DND-41 (cell line): ENCODE measurements around the gene SNX17.

Source experiments
- ATAC-seq: fragments of 200-7000 bp; cut with Tn5 transposase; 3 replicates; pipeline ENCODE4 v1.9.1; 2021; ENCODE audit warnings: low read depth; ENCODE audit not compliant: insufficient read depth
- DNase-seq: peaks from one replicate; pipeline ENCODE4 v3.0.0-alpha.2; 2020
- H2AFZ ChIP-seq: 2 replicates; pipeline ENCODE4 v1.6.0; 2012; ENCODE audit warnings: low read depth, low read length
- H3K27ac ChIP-seq: 2 replicates; pipeline ENCODE4 v1.5.1; 2012; ENCODE audit warnings: low read length, inconsistent platforms
- H3K27me3 ChIP-seq: fragments of 200-600 bp; sonication (generic); 2 replicates; pipeline ENCODE4 v1.6.0; 2012; ENCODE audit warnings: low read length, mild to moderate bottlenecking, inconsistent platforms; ENCODE audit not compliant: insufficient read depth, poor library complexity
- H3K36me3 ChIP-seq: 2 replicates; pipeline ENCODE4 v1.5.1; 2012; ENCODE audit warnings: low read length, inconsistent platforms; ENCODE audit not compliant: insufficient read depth
- H3K4me1 ChIP-seq: 2 replicates; pipeline ENCODE4 v1.5.1; 2012; ENCODE audit warnings: mild to moderate bottlenecking, low read length; ENCODE audit not compliant: insufficient read depth
- H3K4me2 ChIP-seq: 2 replicates; pipeline ENCODE4 v1.6.0; 2012; ENCODE audit warnings: mild to moderate bottlenecking, moderate library complexity, low read length, inconsistent platforms; ENCODE audit not compliant: insufficient read depth
- H3K4me3 ChIP-seq, 2 experiments: fragments of 200-600 bp in 1 of 2; shearing (Covaris generic) in 1 of 2; 2 replicates each; pipeline ENCODE4 v1.5.1; 2012 to 2016; ENCODE audit warnings: inconsistent platforms in 2 of 2, low read length in 2 of 2, mild to moderate bottlenecking in 2 of 2, low read depth in 1 of 2, moderate library complexity in 1 of 2
- H3K79me2 ChIP-seq: 2 replicates; pipeline ENCODE4 v1.6.0; 2012; ENCODE audit warnings: low read length, inconsistent platforms; ENCODE audit not compliant: insufficient read depth
- H3K9ac ChIP-seq: 2 replicates; pipeline ENCODE4 v1.6.0; 2012; ENCODE audit warnings: low read depth, mild to moderate bottlenecking, inconsistent platforms, low read length, moderate library complexity
- H3K9me3 ChIP-seq: 2 replicates; pipeline ENCODE4 v1.5.1; 2012; ENCODE audit warnings: low read length, moderate library complexity, mild to moderate bottlenecking, inconsistent platforms; ENCODE audit not compliant: insufficient read depth, severe bottlenecking
- H4K20me1 ChIP-seq: 2 replicates; pipeline ENCODE4 v1.6.0; 2012; ENCODE audit warnings: low read length; ENCODE audit not compliant: insufficient read depth
- EZH2 ChIP-seq: IDR thresholded peaks from 3 replicates; pipeline ENCODE4 v1.6.1; 2012; ENCODE audit warnings: borderline replicate concordance, low read depth, mild to moderate bottlenecking, moderate library complexity, low read length, inconsistent platforms; ENCODE audit not compliant: severe bottlenecking
- TF ChIP-seq, protein P1 (sequence below): IDR thresholded peaks from 2 replicates; pipeline ENCODE4 v1.5.1; 2012; ENCODE audit warnings: borderline replicate concordance, low read length, moderate library complexity, mild to moderate bottlenecking; ENCODE audit not compliant: poor library complexity, severe bottlenecking; ENCODE audit errors: extremely low read depth

SNX17 gene

GRCh38 chr2:27409321-27410073 is 39.1 kb downstream of the SNX17 start, which contains the start of gene PPM1G:
PPM1G (minus strand) TSS chr2:27409591; CDS start chr2:27409422, 169 bp downstream.
- peak within 1 kb of the TSS; percentile 95 for H2AFZ ChIP-seq
- H3K9ac ChIP-seq = peak within 1 kb of the TSS; percentile 97
- H3K4me2 ChIP-seq = peak within 1 kb of the TSS; percentile 88
- peak within 1 kb of the TSS; percentile 97 for H3K27ac ChIP-seq
- no peaks in the 10 kb centered on the region for H3K27me3 ChIP-seq
- peak; percentile 97 for DNase-seq
- peak; percentile 95 for ATAC-seq
- no peaks in the 10 kb centered on the region for H3K9me3 ChIP-seq
- no peak for TF ChIP-seq EZH2
- TF ChIP-seq, protein P1, sequence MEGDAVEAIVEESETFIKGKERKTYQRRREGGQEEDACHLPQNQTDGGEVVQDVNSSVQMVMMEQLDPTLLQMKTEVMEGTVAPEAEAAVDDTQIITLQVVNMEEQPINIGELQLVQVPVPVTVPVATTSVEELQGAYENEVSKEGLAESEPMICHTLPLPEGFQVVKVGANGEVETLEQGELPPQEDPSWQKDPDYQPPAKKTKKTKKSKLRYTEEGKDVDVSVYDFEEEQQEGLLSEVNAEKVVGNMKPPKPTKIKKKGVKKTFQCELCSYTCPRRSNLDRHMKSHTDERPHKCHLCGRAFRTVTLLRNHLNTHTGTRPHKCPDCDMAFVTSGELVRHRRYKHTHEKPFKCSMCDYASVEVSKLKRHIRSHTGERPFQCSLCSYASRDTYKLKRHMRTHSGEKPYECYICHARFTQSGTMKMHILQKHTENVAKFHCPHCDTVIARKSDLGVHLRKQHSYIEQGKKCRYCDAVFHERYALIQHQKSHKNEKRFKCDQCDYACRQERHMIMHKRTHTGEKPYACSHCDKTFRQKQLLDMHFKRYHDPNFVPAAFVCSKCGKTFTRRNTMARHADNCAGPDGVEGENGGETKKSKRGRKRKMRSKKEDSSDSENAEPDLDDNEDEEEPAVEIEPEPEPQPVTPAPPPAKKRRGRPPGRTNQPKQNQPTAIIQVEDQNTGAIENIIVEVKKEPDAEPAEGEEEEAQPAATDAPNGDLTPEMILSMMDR = no peak
- peaks cover 49% of the 10 kb centered on the region for H3K79me2 ChIP-seq
- peaks cover 38% of the 10 kb centered on the region for H3K4me1 ChIP-seq
- H4K20me1 ChIP-seq = peaks cover 29% of the 10 kb centered on the region
- peaks cover 30% of the 10 kb centered on the region for H3K36me3 ChIP-seq
- peak within 1 kb of the TSS; percentile 96 to 97 for H3K4me3 ChIP-seq

- peaks cover 20% of the 10 kb centered on the region for H3K4me1 ChIP-seq
- H3K4me2 ChIP-seq = no peak overlapping the region
- no peaks in the 10 kb centered on the region for H3K9me3 ChIP-seq
- peaks cover 6% of the 10 kb centered on the region; the same call in 1 of the 2 replicates for H4K20me1 ChIP-seq
- peaks cover 18% of the 10 kb centered on the region for H3K79me2 ChIP-seq
- no peak for ATAC-seq
- H3K36me3 ChIP-seq = peaks cover 7% of the 10 kb centered on the region
- DNase-seq = no peak
- H3K4me3 ChIP-seq = no peak overlapping the region
- no peak overlapping the region for H3K9ac ChIP-seq
- H3K27me3 ChIP-seq = no peaks in the 10 kb centered on the region
- TF ChIP-seq, protein P1 = no peak
- no peak for TF ChIP-seq EZH2
- no peak overlapping the region for H2AFZ ChIP-seq
- no peak overlapping the region for H3K27ac ChIP-seq
Observed at GRCh38 chr2:27412419-27413152, 42.2 kb downstream of the SNX17 start.

GRCh38 chr2:27416151-27416550 is 45.7 kb downstream of the SNX17 start:
- Histone ChIP-seq H3K36me3 (no peaks in the 10 kb centered on the region), H2AFZ (no peak overlapping the region), H3K27ac (no peak overlapping the region), H3K4me1 (no peaks in the 10 kb centered on the region), H3K79me2 (no peaks in the 10 kb centered on the region), H3K27me3 (no peaks in the 10 kb centered on the region), H3K9ac (no peak overlapping the region), H3K9me3 (no peaks in the 10 kb centered on the region), H3K4me2 (no peak overlapping the region), H3K4me3 (no peak overlapping the region), H4K20me1 (no peaks in the 10 kb centered on the region)
- DNase-seq (no peak), ATAC-seq (no peak)
- no peak for TF ChIP-seq EZH2
- TF ChIP-seq, protein P1 = no peak
